MM.1S (cell line): Measurements from ENCODE around the gene MSI2.

Source experiments
- DNase-seq: peaks from one replicate; pipeline ENCODE4 v3.0.0-alpha.2; 2015
- H2AFZ ChIP-seq: fragments of 300-600 bp; sonication (generic); 2 replicates; pipeline ENCODE4 v1.6.0; 2016; ENCODE audit warnings: antibody characterized with exemption, low read length
- H3F3A ChIP-seq: fragments of 300-600 bp; sonication (generic); 2 replicates; pipeline ENCODE4 v1.6.1; 2016; ENCODE audit warnings: mild to moderate bottlenecking, antibody characterized with exemption, low read length, moderate library complexity, mixed read lengths; ENCODE audit not compliant: insufficient read depth
- H3K27ac ChIP-seq: fragments of 300-600 bp; sonication (generic); 2 replicates; pipeline ENCODE4 v1.5.1; 2016; ENCODE audit warnings: mild to moderate bottlenecking, low read length
- H3K27me3 ChIP-seq: fragments of 300-600 bp; sonication (generic); replicated peaks from 2 replicates; pipeline ENCODE4 v1.6.0; 2016; ENCODE audit warnings: low read length; ENCODE audit not compliant: insufficient read depth
- H3K36me3 ChIP-seq: fragments of 300-600 bp; sonication (generic); replicated peaks from 2 replicates; pipeline ENCODE4 v1.6.1; 2016; ENCODE audit warnings: mild to moderate bottlenecking, low read length, mixed read lengths; ENCODE audit not compliant: insufficient read depth
- H3K4me1 ChIP-seq: fragments of 300-600 bp; sonication (generic); 2 replicates; pipeline ENCODE4 v1.6.1; 2016; ENCODE audit warnings: low read length, mixed read lengths
- H3K4me2 ChIP-seq: fragments of 300-600 bp; sonication (generic); 2 replicates; pipeline ENCODE4 v1.6.0; 2016; ENCODE audit warnings: low read depth, low read length
- H3K4me3 ChIP-seq: fragments of 300-600 bp; sonication (generic); 2 replicates; pipeline ENCODE4 v1.5.1; 2016; ENCODE audit warnings: low read length, mixed read lengths
- H3K79me2 ChIP-seq: fragments of 300-600 bp; sonication (generic); 2 replicates; pipeline ENCODE4 v1.6.1; 2016; ENCODE audit warnings: mixed run types, low read length, mixed read lengths
- H3K9ac ChIP-seq: fragments of 300-600 bp; sonication (generic); 2 replicates; pipeline ENCODE4 v1.6.1; 2016; ENCODE audit warnings: low read length, mixed read lengths
- H3K9me2 ChIP-seq: fragments of 300-600 bp; sonication (generic); replicated peaks from 2 replicates; pipeline ENCODE4 v1.6.1; 2016; ENCODE audit warnings: mild to moderate bottlenecking, low read length, mixed read lengths; ENCODE audit not compliant: insufficient read depth
- H3K9me3 ChIP-seq: fragments of 300-600 bp; sonication (generic); replicated peaks from 2 replicates; pipeline ENCODE4 v1.6.1; 2016; ENCODE audit warnings: mild to moderate bottlenecking, low read length, mixed read lengths; ENCODE audit not compliant: insufficient read depth
- H4K20me1 ChIP-seq: fragments of 300-600 bp; sonication (generic); 2 replicates; pipeline ENCODE4 v1.6.1; 2016; ENCODE audit warnings: mild to moderate bottlenecking, low read length, moderate library complexity, mixed read lengths; ENCODE audit not compliant: insufficient read depth
- EZH2 ChIP-seq: fragments of 300-600 bp; sonication (generic); optimal IDR thresholded peaks from 2 replicates; pipeline ENCODE3; 2017; ENCODE audit warnings: low read depth, mild to moderate bottlenecking, antibody characterized with exemption, low read length, mixed read lengths
- EZH2phosphoT487 ChIP-seq: fragments of 300-600 bp; sonication (generic); IDR thresholded peaks from 2 replicates; pipeline ENCODE4 v1.6.1; 2018; ENCODE audit warnings: antibody characterized with exemption, low read length
- TF ChIP-seq, protein P1 (sequence below): fragments of 300-600 bp; sonication (generic); IDR thresholded peaks from 2 replicates; pipeline ENCODE4 v1.5.1; 2016; ENCODE audit warnings: antibody characterized with exemption, low read length, mixed read lengths

The MSI2 gene

DNA sequence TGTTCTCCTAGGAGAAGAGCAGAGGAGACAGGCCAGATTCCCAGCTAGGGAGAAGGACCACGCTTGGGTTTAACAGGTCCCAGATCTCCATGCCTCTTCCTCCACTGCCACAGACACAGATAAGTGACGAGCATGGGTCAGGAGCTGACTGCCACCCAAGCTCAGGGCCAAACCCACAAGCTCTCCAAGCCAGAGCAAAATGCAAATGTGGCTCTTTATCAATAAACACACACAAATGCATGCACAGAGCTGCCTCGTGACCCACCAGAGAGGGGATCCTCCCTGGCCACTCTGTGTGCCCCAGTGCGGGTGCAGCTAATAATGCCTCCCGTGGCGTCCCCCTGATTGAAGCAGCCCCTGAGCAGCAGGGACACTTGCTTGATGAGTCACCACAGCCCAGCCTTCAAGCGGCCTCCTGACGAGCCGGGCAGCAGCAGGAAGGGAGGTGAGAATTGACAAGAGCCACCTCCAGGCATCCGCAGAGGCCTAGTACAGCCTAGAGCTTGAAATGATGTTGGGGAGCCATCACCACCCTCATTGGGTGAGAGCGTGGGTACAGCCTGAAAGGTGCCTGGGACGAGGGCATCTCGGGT is 344.9 kb downstream of the MSI2 start:
- Histone ChIP-seq H3K27me3 (no peaks in the 10 kb centered on the region), H4K20me1 (no peaks in the 10 kb centered on the region), H3K9me3 (no peaks in the 10 kb centered on the region), H3K4me2 (no peak overlapping the region), H3K9me2 (no peaks in the 10 kb centered on the region), H3K4me3 (no peak overlapping the region), H3F3A (peaks cover 32% of the 10 kb centered on the region), H3K4me1 (peaks cover 55% of the 10 kb centered on the region), H3K9ac (no peak overlapping the region), H3K79me2 (no peaks in the 10 kb centered on the region), H2AFZ (no peak overlapping the region), H3K36me3 (no peaks in the 10 kb centered on the region), H3K27ac (no peak overlapping the region)
- no peak for DNase-seq
- TF ChIP-seq, protein P1, sequence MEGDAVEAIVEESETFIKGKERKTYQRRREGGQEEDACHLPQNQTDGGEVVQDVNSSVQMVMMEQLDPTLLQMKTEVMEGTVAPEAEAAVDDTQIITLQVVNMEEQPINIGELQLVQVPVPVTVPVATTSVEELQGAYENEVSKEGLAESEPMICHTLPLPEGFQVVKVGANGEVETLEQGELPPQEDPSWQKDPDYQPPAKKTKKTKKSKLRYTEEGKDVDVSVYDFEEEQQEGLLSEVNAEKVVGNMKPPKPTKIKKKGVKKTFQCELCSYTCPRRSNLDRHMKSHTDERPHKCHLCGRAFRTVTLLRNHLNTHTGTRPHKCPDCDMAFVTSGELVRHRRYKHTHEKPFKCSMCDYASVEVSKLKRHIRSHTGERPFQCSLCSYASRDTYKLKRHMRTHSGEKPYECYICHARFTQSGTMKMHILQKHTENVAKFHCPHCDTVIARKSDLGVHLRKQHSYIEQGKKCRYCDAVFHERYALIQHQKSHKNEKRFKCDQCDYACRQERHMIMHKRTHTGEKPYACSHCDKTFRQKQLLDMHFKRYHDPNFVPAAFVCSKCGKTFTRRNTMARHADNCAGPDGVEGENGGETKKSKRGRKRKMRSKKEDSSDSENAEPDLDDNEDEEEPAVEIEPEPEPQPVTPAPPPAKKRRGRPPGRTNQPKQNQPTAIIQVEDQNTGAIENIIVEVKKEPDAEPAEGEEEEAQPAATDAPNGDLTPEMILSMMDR: no peak
- no peak for TF ChIP-seq EZH2
- TF ChIP-seq EZH2phosphoT487: no peak

DNA sequence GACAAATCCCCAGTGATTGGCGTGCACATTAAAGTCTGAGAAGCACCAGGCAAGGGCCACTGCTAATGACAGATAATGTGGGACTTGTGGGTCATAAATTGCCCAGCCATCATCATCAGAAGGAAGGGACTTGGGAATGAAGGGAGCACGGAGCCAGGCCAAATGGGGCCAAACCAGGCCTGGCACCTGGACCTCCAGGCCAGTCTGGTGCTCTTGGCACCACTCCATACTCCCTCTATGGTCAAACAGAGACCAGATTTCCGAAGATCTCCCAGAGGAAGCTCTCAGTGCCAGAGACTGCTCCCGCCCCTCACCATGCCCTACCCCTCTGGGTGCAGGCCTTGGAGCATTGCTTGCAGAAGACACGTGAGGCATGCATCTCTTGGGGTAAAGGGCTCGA is 346.6 kb downstream of the MSI2 start:
- peaks cover 10% of the 10 kb centered on the region for H3K79me2 ChIP-seq
- no peaks in the 10 kb centered on the region for H4K20me1 ChIP-seq
- H3K9me3 ChIP-seq: no peaks in the 10 kb centered on the region
- H3K4me1 ChIP-seq: peaks cover 69% of the 10 kb centered on the region
- H3K9ac ChIP-seq: no peak overlapping the region
- no peaks in the 10 kb centered on the region for H3K27me3 ChIP-seq
- H3K9me2 ChIP-seq: no peaks in the 10 kb centered on the region
- no peaks in the 10 kb centered on the region for H3K36me3 ChIP-seq
- H3K27ac ChIP-seq: peak overlapping the region; percentile 91; the same call in 1 of the 2 replicates
- H2AFZ ChIP-seq: no peak overlapping the region
- no peak overlapping the region for H3K4me3 ChIP-seq
- H3F3A ChIP-seq: peaks cover 42% of the 10 kb centered on the region
- TF ChIP-seq EZH2 (no peak), EZH2phosphoT487 (no peak)
- TF ChIP-seq, protein P1: no peak
- H3K4me2 ChIP-seq: no peak overlapping the region
- no peak for DNase-seq

DNA sequence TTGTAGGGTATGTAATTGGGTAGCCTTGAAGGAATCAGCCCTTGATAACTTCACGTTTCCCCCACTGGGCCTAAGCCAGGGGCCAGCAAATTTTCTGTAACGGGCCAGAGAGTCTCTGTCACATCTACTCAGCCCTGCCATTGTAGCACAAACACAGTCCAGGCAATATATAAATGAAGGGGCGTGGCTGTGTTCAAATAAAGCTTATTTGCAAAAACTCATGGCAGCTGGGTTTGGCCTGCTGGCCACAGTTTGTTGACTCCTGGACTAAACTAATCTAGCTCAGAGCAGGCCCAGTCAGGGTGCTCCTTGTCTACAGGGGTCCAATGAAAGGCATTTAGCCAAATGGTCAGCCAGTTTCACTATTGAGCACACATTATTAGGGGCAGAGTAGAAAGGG is 347.2 kb downstream of the MSI2 start:
- Histone ChIP-seq H2AFZ (no peak overlapping the region), H3K4me1 (peaks cover 69% of the 10 kb centered on the region), H3K4me2 (0 out of 2 replicates have a peak overlapping the region, but pooled peaks have one; percentile 74), H3K27ac (peak overlapping the region; percentile 91), H3K9ac (peak overlapping the region; percentile 12; the same call in 1 of the 2 replicates), H3K79me2 (peaks cover 16% of the 10 kb centered on the region), H3K4me3 (no peak overlapping the region), H3K36me3 (no peaks in the 10 kb centered on the region), H3F3A (peaks cover 42% of the 10 kb centered on the region), H4K20me1 (no peaks in the 10 kb centered on the region), H3K9me2 (no peaks in the 10 kb centered on the region), H3K27me3 (no peaks in the 10 kb centered on the region), H3K9me3 (no peaks in the 10 kb centered on the region)
- no peak for TF ChIP-seq EZH2phosphoT487
- TF ChIP-seq, protein P1: no peak
- no peak for TF ChIP-seq EZH2
- DNase-seq: peak; percentile 30
